Osteocyte (in vitro differentiated cells): ENCODE measurements around the gene ARID2. TPM values are rescaled to one million over a fixed set of nuclear protein-coding genes. Genes with fewer than 3 reads are reported as not detected.

Source experiments
- DNase-seq: peaks from one replicate; pipeline ENCODE4 v3.0.0; 2021; ENCODE audit warnings: mixed read lengths; ENCODE audit not compliant: unreplicated experiment; ENCODE audit errors: extremely low spot score
- H3K27ac Mint-ChIP-seq: one replicate; pipeline ENCODE4 v1.8.0; 2021; ENCODE audit warnings: mild to moderate bottlenecking, mixed read lengths; ENCODE audit not compliant: unreplicated experiment
- H3K27me3 Mint-ChIP-seq: one replicate; pipeline ENCODE4 v1.8.0; 2021; ENCODE audit warnings: mixed read lengths; ENCODE audit not compliant: unreplicated experiment
- H3K36me3 Mint-ChIP-seq: one replicate; pipeline ENCODE4 v1.8.0; 2021; ENCODE audit warnings: mixed read lengths; ENCODE audit not compliant: unreplicated experiment
- H3K4me1 Mint-ChIP-seq: one replicate; pipeline ENCODE4 v1.8.0; 2021; ENCODE audit warnings: mixed read lengths; ENCODE audit not compliant: unreplicated experiment
- H3K4me3 Mint-ChIP-seq: one replicate; pipeline ENCODE4 v1.8.0; 2021; ENCODE audit warnings: mild to moderate bottlenecking, moderate library complexity, mixed read lengths; ENCODE audit not compliant: unreplicated experiment
- H3K9me3 Mint-ChIP-seq: one replicate; pipeline ENCODE4 v1.8.0; 2021; ENCODE audit warnings: mixed read lengths; ENCODE audit not compliant: unreplicated experiment
- CTCF ChIP-seq: fragments of 200-600 bp; sonication (generic); IDR thresholded peaks from 2 replicates; pipeline ENCODE4 v1.5.0; 2021; ENCODE audit warnings: antibody characterized with exemption, mild to moderate bottlenecking, moderate library complexity
- total RNA-seq: library from RNA; stranded (reverse); gene quantifications from 2 replicates; pipeline ENCODE4 v1.2.1, GENCODE V29; 2021

ARID2 gene
- total RNA-seq, 1 donor from 2014 or later = 38.1 TPM

GRCh38 chr12:45930369-45930768 is 200.9 kb downstream of the ARID2 start:
- Mint-ChIP-seq H3K27me3 (no peaks in the 10 kb centered on the region), H3K9me3 (no peaks in the 10 kb centered on the region), H3K4me1 (peaks cover 6% of the 10 kb centered on the region), H3K27ac (no peak overlapping the region), H3K4me3 (no peak overlapping the region), H3K36me3 (peaks cover 54% of the 10 kb centered on the region)
- no peak for TF ChIP-seq CTCF
- no peak for DNase-seq

GRCh38 chr12:45933504-45933903 is 204.0 kb downstream of the ARID2 start:
- no peak for DNase-seq
- no peaks in the 10 kb centered on the region for H3K9me3 Mint-ChIP-seq
- H3K4me1 Mint-ChIP-seq = peaks cover 6% of the 10 kb centered on the region
- peaks cover 38% of the 10 kb centered on the region for H3K36me3 Mint-ChIP-seq
- no peaks in the 10 kb centered on the region for H3K27me3 Mint-ChIP-seq
- no peak overlapping the region for H3K27ac Mint-ChIP-seq
- TF ChIP-seq CTCF = no peak
- H3K4me3 Mint-ChIP-seq = no peak overlapping the region

GRCh38 chr12:45934956-45935355 is 205.4 kb downstream of the ARID2 start:
- no peak for DNase-seq
- Mint-ChIP-seq H3K4me3 (no peak overlapping the region), H3K27ac (no peak overlapping the region), H3K27me3 (no peaks in the 10 kb centered on the region), H3K9me3 (no peaks in the 10 kb centered on the region), H3K36me3 (peaks cover 32% of the 10 kb centered on the region), H3K4me1 (peaks cover 9% of the 10 kb centered on the region)
- TF ChIP-seq CTCF = no peak

GRCh38 chr12:45938566-45938965 is 209.1 kb downstream of the ARID2 start:
- no peak for TF ChIP-seq CTCF
- H3K27ac Mint-ChIP-seq = no peak overlapping the region
- peaks cover 6% of the 10 kb centered on the region for H3K9me3 Mint-ChIP-seq

GRCh38 chr12:45939759-45940158 is 210.3 kb downstream of the ARID2 start:
- no peak for TF ChIP-seq CTCF
- peaks cover 6% of the 10 kb centered on the region for H3K9me3 Mint-ChIP-seq
- no peak for DNase-seq
- peaks cover 50% of the 10 kb centered on the region for H3K36me3 Mint-ChIP-seq
- no peaks in the 10 kb centered on the region for H3K27me3 Mint-ChIP-seq
- no peak overlapping the region for H3K27ac Mint-ChIP-seq
- H3K4me1 Mint-ChIP-seq = peaks cover 18% of the 10 kb centered on the region
- no peak overlapping the region for H3K4me3 Mint-ChIP-seq

More at GRCh38 chr12:45938566-45938965, 209.1 kb downstream of the ARID2 start:
- Mint-ChIP-seq H3K4me1 (peaks cover 11% of the 10 kb centered on the region), H3K36me3 (peaks cover 45% of the 10 kb centered on the region), H3K4me3 (no peak overlapping the region), H3K27me3 (no peaks in the 10 kb centered on the region)
- DNase-seq = no peak
